ENCODE data around the gene HMGA1. TPM values are rescaled to one million over a fixed set of nuclear protein-coding genes. Genes with fewer than 3 reads are reported as not detected.
"Not testable (repeated sequence)": the region's sequence is repeated elsewhere in the genome, so short reads cannot be mapped to it uniquely, and the experiment has no call there.

The HMGA1 gene
- total RNA-seq, 2 donors from 2014 or later = 29.6 to 37.8 TPM

DNA sequence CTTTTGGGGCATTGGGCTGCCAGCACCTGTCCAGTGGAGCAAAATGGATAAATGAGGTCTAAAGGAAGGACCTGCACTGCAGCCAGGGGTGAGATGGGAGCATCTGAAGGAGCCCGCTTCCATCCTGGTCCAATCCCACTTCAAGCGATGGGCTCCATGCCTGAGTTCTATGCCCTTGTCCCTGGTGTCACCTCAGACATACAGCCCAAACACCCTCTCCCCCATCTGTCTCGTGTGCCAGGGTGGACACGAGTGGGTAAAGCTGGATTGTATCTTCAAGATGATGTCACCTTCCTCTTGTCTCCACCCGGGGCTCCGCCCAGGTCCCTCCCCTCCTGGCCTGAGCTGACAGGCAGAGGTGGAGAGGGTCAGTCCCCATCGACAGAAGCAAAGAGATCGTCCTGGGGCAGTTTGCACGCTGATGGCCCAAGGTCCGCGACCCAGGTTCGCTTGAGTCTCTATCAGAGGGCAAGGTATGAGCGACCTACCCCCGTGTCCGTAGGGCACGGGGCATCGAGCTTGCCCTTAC, 11.6 kb downstream of the HMGA1 start:
- peak overlapping the region; percentile 95 for H3K27ac ChIP-seq
- peaks cover 0 to 41% of the 10 kb centered on the region in 2 donors for H3K4me1 ChIP-seq
- no peak for TF ChIP-seq CTCF (IDR thresholded peaks at IDR 0.05)
- H3K27me3 ChIP-seq = no peaks in the 10 kb centered on the region
- H3K36me3 ChIP-seq = no peaks in the 10 kb centered on the region
- H3K9me3 ChIP-seq = no peaks in the 10 kb centered on the region
- DNase-seq (ENCODE audit: low spot score) = peak; percentile 79
- H3K4me3 ChIP-seq = peak overlapping the region; percentile 65 to 88

- H3K36me3 ChIP-seq = no peaks in the 10 kb centered on the region
- peak within 1 kb of the TSS; percentile 95 for H3K27ac ChIP-seq
- TF ChIP-seq CTCF (IDR thresholded peaks at IDR 0.05) = peak; percentile 92 to 99
- H3K9me3 ChIP-seq = no peaks in the 10 kb centered on the region
- peak within 1 kb of the TSS; percentile 65 to 88 for H3K4me3 ChIP-seq
- H3K4me1 ChIP-seq = peaks cover 0 to 35% of the 10 kb centered on the region in 2 donors
- H3K27me3 ChIP-seq = no peaks in the 10 kb centered on the region
- DNase-seq (ENCODE audit: low spot score) = peak; percentile 98
Measured at GRCh38 chr6:34248727-34249468, 12.2 kb downstream of the HMGA1 start, which contains the start of gene SMIM29. TSS of gene SMIM29 (minus strand) at chr6:34249006. CDS start at chr6:34247791, 1,215 bp downstream.

DNA sequence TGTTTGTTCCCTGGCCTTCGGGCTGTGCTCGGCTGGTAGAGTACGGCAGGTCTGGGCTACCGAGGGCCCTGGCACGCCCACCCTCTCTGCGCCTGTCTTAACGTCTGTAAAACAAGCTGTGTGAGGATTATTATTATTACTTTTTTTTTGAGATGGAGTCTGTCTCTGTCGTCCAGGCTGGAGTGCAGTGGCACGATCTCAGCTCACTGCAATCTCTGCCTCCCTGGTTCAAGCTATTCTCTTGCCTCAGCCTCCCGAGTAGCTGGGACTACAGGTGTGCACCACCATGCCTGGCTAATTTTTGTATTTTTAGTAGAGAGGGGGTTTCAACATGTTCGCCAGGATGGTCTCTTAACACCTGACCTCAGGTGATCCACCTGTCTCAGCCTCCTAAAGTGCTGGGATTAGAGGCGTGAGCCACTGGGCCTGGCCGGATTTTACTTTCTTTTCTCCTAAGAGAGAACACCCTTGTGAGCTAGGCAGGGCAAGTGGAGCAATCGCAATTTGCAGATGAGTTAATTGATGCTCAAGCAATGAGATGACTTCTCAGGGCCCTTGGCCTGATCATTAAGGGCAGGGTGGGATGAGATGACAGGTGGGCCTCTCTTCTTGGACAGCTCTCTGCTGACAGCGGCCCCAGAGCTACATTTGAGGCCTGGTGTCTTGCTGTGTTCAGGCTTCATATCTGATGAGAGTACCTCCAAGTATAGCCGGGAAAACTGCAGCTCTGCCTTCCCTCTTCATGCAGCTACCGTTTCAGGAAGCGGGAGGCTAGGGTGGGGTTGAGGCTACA, 13.0 kb downstream of the HMGA1 start:
- Histone ChIP-seq H3K27me3 (no peaks in the 10 kb centered on the region), H3K27ac (peak overlapping the region; percentile 95), H3K36me3 (no peaks in the 10 kb centered on the region), H3K4me3 (peak overlapping the region; percentile 65 to 88), H3K4me1 (peaks cover 0 to 27% of the 10 kb centered on the region in 2 donors), H3K9me3 (no peaks in the 10 kb centered on the region)
- no peak for TF ChIP-seq CTCF (IDR thresholded peaks at IDR 0.05)
- DNase-seq (ENCODE audit: low spot score) = no peak

DNA sequence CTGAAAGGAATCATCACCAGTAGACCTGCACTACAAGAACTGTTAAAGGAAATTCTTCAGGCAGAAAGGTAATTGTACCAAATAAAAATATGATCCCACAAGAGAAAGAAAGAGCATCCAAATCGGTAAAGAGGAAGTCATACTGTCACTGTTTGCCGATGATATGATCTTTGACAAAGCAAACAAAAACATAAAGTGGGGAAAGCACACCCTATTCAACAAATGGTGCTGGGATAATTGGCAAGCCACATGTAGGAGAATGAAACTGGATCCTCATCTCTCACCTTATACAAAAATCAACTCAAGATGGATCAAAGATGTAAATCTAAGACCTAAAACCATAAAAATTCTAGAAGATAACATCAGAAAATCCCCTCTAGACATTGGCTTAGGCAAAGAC, 15.7 kb downstream of the HMGA1 start:
- H3K4me1 ChIP-seq = peaks cover 0 to 23% of the 10 kb centered on the region in 2 donors
- DNase-seq (ENCODE audit: low spot score); H3K36me3 ChIP-seq; H3K9me3 ChIP-seq; H3K4me3 ChIP-seq; H3K27me3 ChIP-seq; H3K27ac ChIP-seq: not testable (repeated sequence)

DNA sequence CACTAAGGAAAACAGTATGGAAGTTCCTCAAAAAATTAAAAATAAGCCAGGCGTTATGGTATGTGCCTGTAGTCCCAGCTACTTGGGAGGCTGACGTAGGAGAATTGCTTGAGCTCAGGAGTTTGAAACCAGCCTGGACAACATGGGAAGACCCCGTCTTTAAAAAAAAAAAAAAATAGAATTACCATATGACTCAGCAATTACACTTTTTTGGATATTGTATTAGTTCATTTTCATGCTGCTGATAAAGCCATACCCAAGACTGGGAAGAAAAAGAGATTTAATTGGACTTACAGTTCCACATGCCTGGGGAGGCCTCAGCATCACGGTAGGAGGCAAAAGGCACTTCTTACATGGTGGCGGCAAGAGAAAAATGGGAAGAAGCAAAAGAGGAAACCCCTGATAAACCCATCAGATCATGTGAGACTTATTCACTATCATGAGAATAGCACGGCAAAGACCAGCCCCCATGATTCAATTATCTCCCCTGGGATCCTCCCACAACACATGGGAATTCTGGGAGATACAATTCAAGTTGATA, 22.9 kb downstream of the HMGA1 start:
- H3K9me3 ChIP-seq = no peaks in the 10 kb centered on the region
- H3K27ac ChIP-seq = no peak overlapping the region
- H3K27me3 ChIP-seq = no peaks in the 10 kb centered on the region
- H3K4me1 ChIP-seq = no peaks in the 10 kb centered on the region
- H3K36me3 ChIP-seq = no peaks in the 10 kb centered on the region
- H3K4me3 ChIP-seq = no peak overlapping the region
- no peak for DNase-seq (ENCODE audit: low spot score)
- no peak for TF ChIP-seq CTCF (IDR thresholded peaks at IDR 0.05)

Data from right atrium auricular region (tissue), 2 donors.